WTC11 (cell line): ENCODE results near the gene NT5DC1. TPM values are rescaled to one million over a fixed set of nuclear protein-coding genes. Genes with fewer than 3 reads are reported as not detected.

Source experiments
- ATAC-seq: fragments of 200-7000 bp; cut with Tn5 transposase; 2 replicates; pipeline ENCODE4 v1.10.0; 2021; ENCODE audit warnings: mild to moderate bottlenecking, moderate library complexity
- CTCF ChIA-PET: fragments of 300-600 bp; sonication (Branson Sonifier 250); formaldehyde crosslinking; loops from one replicate; lab custom pipeline; 2021; ENCODE audit warnings: antibody characterized with exemption; lab: Charles Lee
- POLR2A ChIA-PET: fragments of 350-600 bp; sonication (Branson Sonifier 250); formaldehyde crosslinking; loops from one replicate; lab custom pipeline; 2021; ENCODE audit warnings: antibody characterized with exemption; lab: Charles Lee
- DNase-seq: peaks from one replicate; pipeline ENCODE4 v3.0.0; 2021; ENCODE audit warnings: low spot score
- H3K27ac Mint-ChIP-seq: 2 replicates; pipeline ENCODE4 v1.8.0; 2021; ENCODE audit warnings: mixed read lengths
- H3K27me3 Mint-ChIP-seq: 2 replicates; pipeline ENCODE4 v1.8.0; 2021; ENCODE audit warnings: low read depth, mild to moderate bottlenecking, moderate library complexity, mixed read lengths
- H3K36me3 Mint-ChIP-seq: 2 replicates; pipeline ENCODE4 v1.8.0; 2021; ENCODE audit warnings: mixed read lengths
- H3K4me1 Mint-ChIP-seq: 2 replicates; pipeline ENCODE4 v1.8.0; 2022; ENCODE audit warnings: mixed read lengths
- H3K4me3 Mint-ChIP-seq: 2 replicates; pipeline ENCODE4 v1.8.0; 2021; ENCODE audit warnings: mild to moderate bottlenecking, moderate library complexity, mixed read lengths
- H3K9me3 Mint-ChIP-seq: 2 replicates; pipeline ENCODE4 v1.8.0; 2021; ENCODE audit warnings: mixed read lengths
- CTCF ChIP-seq: fragments of 200-600 bp; IDR thresholded peaks from 2 replicates; pipeline ENCODE4 v1.8.0; 2022; ENCODE audit warnings: antibody characterized with exemption
- FOXP1 ChIP-seq: sonication (generic); formaldehyde crosslinking; IDR thresholded peaks from 2 replicates; pipeline ENCODE4 v1.8.0; 2022; ENCODE audit warnings: missing genetic modification reagents, mild to moderate bottlenecking, moderate library complexity, borderline replicate concordance
- MYBL2 ChIP-seq: sonication (generic); formaldehyde crosslinking; IDR thresholded peaks from 2 replicates; pipeline ENCODE4 v1.8.1; 2023; ENCODE audit warnings: mild to moderate bottlenecking, moderate library complexity, missing genetic modification reagents
- NR1H2 ChIP-seq: sonication (generic); formaldehyde crosslinking; IDR thresholded peaks from 2 replicates; pipeline ENCODE4 v1.9.0; 2021; ENCODE audit warnings: mild to moderate bottlenecking, moderate library complexity, missing genetic modification reagents
- PRDM15 ChIP-seq: sonication (generic); formaldehyde crosslinking; IDR thresholded peaks from 2 replicates; pipeline ENCODE4 v1.8.0; 2022; ENCODE audit warnings: missing genetic modification reagents
- RELA ChIP-seq: sonication (generic); formaldehyde crosslinking; IDR thresholded peaks from 2 replicates; pipeline ENCODE4 v1.8.1; 2022; ENCODE audit warnings: missing genetic modification reagents, mild to moderate bottlenecking, borderline replicate concordance
- SOX15 ChIP-seq: fragments of 250-450 bp; sonication (Bioruptor Pico); IDR thresholded peaks from 2 replicates; pipeline ENCODE4 v1.9.0; 2021; ENCODE audit warnings: mild to moderate bottlenecking
- STAT6 ChIP-seq: sonication (generic); formaldehyde crosslinking; conservative IDR thresholded peaks from 2 replicates; pipeline ENCODE4 v1.8.1; 2023; ENCODE audit warnings: mild to moderate bottlenecking, low read depth, missing genetic modification reagents, moderate library complexity
- ZNF121 ChIP-seq: sonication (generic); formaldehyde crosslinking; IDR thresholded peaks from 2 replicates; pipeline ENCODE4 v1.8.0; 2023; ENCODE audit warnings: missing genetic modification reagents
- ZNF219 ChIP-seq: sonication (generic); formaldehyde crosslinking; IDR thresholded peaks from 2 replicates; pipeline ENCODE4 v1.8.0; 2023; ENCODE audit warnings: missing genetic modification reagents, mild to moderate bottlenecking, borderline replicate concordance
- ZNF281 ChIP-seq: sonication (generic); formaldehyde crosslinking; IDR thresholded peaks from 2 replicates; pipeline ENCODE4 v1.8.0; 2023; ENCODE audit warnings: mild to moderate bottlenecking, missing genetic modification reagents
- total RNA-seq: library from RNA; stranded (reverse); gene quantifications from 3 replicates; pipeline ENCODE4 v1.2.3, GENCODE V29; 2021
- TF ChIP-seq, protein P1 (sequence below): sonication (generic); formaldehyde crosslinking; IDR thresholded peaks from 2 replicates; pipeline ENCODE4 v1.8.1; 2023; ENCODE audit warnings: mild to moderate bottlenecking, missing genetic modification reagents
- TF ChIP-seq, protein P2 (sequence below): fragments of 250-450 bp; sonication (Bioruptor Pico); IDR thresholded peaks from 2 replicates; pipeline ENCODE4 v1.9.0; 2021; ENCODE audit warnings: mild to moderate bottlenecking, borderline replicate concordance
- TF ChIP-seq, protein P3 (sequence below): fragments of 250-450 bp; sonication (Bioruptor Pico); IDR thresholded peaks from 2 replicates; pipeline ENCODE4 v1.9.0; 2021; ENCODE audit warnings: mild to moderate bottlenecking

NT5DC1 gene
- total RNA-seq, 1 experiment from 2014 or later = 67.9 TPM

- CTCF ChIA-PET = interaction anchor here (0.5 to 3.0 kb wide), 63 partner anchors 7 to 329 kb away, joined by 3 to 65 read pairs (median 5); partner anchors contain the start of genes CALHM4, CALHM5, DSE and RSPH4A
- Mint-ChIP-seq H3K9me3 (0 out of 2 replicates have a peak, but pooled peaks cover 4% of the 10 kb centered on the region), H3K36me3 (no peaks in the 10 kb centered on the region), H3K4me1 (peaks cover 6% of the 10 kb centered on the region), H3K27ac (no peak overlapping the region)
- no peak for ATAC-seq
- TF ChIP-seq CTCF (no peak), RELA (CRISPR knock-in tag) (no peak), ZNF121 (CRISPR knock-in tag) (no peak), NR1H2 (CRISPR knock-in tag) (no peak), ZNF281 (CRISPR knock-in tag) (no peak), STAT6 (CRISPR knock-in tag) (no peak), SOX15 (CRISPR knock-in tag) (no peak), PRDM15 (no peak), FOXP1 (no peak), ZNF219 (CRISPR knock-in tag) (no peak), MYBL2 (no peak)
- TF ChIP-seq, protein P1, sequence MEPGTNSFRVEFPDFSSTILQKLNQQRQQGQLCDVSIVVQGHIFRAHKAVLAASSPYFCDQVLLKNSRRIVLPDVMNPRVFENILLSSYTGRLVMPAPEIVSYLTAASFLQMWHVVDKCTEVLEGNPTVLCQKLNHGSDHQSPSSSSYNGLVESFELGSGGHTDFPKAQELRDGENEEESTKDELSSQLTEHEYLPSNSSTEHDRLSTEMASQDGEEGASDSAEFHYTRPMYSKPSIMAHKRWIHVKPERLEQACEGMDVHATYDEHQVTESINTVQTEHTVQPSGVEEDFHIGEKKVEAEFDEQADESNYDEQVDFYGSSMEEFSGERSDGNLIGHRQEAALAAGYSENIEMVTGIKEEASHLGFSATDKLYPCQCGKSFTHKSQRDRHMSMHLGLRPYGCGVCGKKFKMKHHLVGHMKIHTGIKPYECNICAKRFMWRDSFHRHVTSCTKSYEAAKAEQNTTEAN (CRISPR knock-in tag) = no peak
- TF ChIP-seq, protein P2, sequence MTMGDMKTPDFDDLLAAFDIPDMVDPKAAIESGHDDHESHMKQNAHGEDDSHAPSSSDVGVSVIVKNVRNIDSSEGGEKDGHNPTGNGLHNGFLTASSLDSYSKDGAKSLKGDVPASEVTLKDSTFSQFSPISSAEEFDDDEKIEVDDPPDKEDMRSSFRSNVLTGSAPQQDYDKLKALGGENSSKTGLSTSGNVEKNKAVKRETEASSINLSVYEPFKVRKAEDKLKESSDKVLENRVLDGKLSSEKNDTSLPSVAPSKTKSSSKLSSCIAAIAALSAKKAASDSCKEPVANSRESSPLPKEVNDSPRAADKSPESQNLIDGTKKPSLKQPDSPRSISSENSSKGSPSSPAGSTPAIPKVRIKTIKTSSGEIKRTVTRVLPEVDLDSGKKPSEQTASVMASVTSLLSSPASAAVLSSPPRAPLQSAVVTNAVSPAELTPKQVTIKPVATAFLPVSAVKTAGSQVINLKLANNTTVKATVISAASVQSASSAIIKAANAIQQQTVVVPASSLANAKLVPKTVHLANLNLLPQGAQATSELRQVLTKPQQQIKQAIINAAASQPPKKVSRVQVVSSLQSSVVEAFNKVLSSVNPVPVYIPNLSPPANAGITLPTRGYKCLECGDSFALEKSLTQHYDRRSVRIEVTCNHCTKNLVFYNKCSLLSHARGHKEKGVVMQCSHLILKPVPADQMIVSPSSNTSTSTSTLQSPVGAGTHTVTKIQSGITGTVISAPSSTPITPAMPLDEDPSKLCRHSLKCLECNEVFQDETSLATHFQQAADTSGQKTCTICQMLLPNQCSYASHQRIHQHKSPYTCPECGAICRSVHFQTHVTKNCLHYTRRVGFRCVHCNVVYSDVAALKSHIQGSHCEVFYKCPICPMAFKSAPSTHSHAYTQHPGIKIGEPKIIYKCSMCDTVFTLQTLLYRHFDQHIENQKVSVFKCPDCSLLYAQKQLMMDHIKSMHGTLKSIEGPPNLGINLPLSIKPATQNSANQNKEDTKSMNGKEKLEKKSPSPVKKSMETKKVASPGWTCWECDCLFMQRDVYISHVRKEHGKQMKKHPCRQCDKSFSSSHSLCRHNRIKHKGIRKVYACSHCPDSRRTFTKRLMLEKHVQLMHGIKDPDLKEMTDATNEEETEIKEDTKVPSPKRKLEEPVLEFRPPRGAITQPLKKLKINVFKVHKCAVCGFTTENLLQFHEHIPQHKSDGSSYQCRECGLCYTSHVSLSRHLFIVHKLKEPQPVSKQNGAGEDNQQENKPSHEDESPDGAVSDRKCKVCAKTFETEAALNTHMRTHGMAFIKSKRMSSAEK (CRISPR knock-in tag) = no peak
- TF ChIP-seq, protein P3, sequence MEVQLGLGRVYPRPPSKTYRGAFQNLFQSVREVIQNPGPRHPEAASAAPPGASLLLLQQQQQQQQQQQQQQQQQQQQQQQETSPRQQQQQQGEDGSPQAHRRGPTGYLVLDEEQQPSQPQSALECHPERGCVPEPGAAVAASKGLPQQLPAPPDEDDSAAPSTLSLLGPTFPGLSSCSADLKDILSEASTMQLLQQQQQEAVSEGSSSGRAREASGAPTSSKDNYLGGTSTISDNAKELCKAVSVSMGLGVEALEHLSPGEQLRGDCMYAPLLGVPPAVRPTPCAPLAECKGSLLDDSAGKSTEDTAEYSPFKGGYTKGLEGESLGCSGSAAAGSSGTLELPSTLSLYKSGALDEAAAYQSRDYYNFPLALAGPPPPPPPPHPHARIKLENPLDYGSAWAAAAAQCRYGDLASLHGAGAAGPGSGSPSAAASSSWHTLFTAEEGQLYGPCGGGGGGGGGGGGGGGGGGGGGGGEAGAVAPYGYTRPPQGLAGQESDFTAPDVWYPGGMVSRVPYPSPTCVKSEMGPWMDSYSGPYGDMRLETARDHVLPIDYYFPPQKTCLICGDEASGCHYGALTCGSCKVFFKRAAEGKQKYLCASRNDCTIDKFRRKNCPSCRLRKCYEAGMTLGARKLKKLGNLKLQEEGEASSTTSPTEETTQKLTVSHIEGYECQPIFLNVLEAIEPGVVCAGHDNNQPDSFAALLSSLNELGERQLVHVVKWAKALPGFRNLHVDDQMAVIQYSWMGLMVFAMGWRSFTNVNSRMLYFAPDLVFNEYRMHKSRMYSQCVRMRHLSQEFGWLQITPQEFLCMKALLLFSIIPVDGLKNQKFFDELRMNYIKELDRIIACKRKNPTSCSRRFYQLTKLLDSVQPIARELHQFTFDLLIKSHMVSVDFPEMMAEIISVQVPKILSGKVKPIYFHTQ (CRISPR knock-in tag) = no peak
- TF ChIP-seq, all 79 proteins: peak for 0
- POLR2A ChIA-PET = no interaction called here
- Mint-ChIP-seq H3K27me3 (no peaks in the 10 kb centered on the region), H3K4me3 (no peak overlapping the region)
- DNase-seq = no peak
Measured at GRCh38 chr6:116286773-116287358, 186.2 kb downstream of the NT5DC1 start.
